Osteoblast (primary cell): ENCODE data around the gene ZNF385D. TPM values are rescaled to one million over a fixed set of nuclear protein-coding genes. Genes with fewer than 3 reads are reported as not detected.

Source experiments
- DNase-seq: peaks from one replicate; pipeline ENCODE4 v3.0.0; 2011; ENCODE audit warnings: low spot score, mixed read lengths; ENCODE audit not compliant: insufficient read length; ENCODE audit errors: missing footprints
- H2AFZ ChIP-seq: 2 replicates; pipeline ENCODE4 v1.6.0; 2011; ENCODE audit warnings: mild to moderate bottlenecking, low read length
- H3K27ac ChIP-seq: 2 replicates; pipeline ENCODE4 v1.5.1; 2011; ENCODE audit warnings: mild to moderate bottlenecking, low read depth, low read length, moderate library complexity
- H3K27me3 ChIP-seq: 2 replicates; pipeline ENCODE4 v1.6.0; 2012; ENCODE audit warnings: mild to moderate bottlenecking, control low read depth, inconsistent platforms, low read length, moderate library complexity; ENCODE audit not compliant: insufficient read depth
- H3K36me3 ChIP-seq: 2 replicates; pipeline ENCODE4 v1.5.1; 2011; ENCODE audit warnings: mild to moderate bottlenecking, low read length, control low read depth, moderate library complexity; ENCODE audit not compliant: insufficient read depth
- H3K4me1 ChIP-seq: 2 replicates; pipeline ENCODE4 v1.5.1; 2011; ENCODE audit warnings: mild to moderate bottlenecking, low read length, control low read depth, moderate library complexity; ENCODE audit not compliant: insufficient read depth
- H3K4me2 ChIP-seq: 2 replicates; pipeline ENCODE4 v1.6.0; 2011; ENCODE audit warnings: mild to moderate bottlenecking, low read length; ENCODE audit not compliant: insufficient read depth
- H3K4me3 ChIP-seq: fragments of 200-600 bp; sonication (generic); 3 replicates; pipeline ENCODE4 v1.5.1; 2012; ENCODE audit warnings: mild to moderate bottlenecking, low read length, inconsistent platforms; ENCODE audit not compliant: insufficient read depth
- H3K79me2 ChIP-seq: 2 replicates; pipeline ENCODE4 v1.6.0; 2012; ENCODE audit warnings: mild to moderate bottlenecking, low read length, control low read depth, inconsistent platforms; ENCODE audit not compliant: insufficient read depth
- H3K9me3 ChIP-seq: 2 replicates; pipeline ENCODE4 v1.5.1; 2011; ENCODE audit warnings: low read depth, low read length, control low read depth
- H4K20me1 ChIP-seq: 2 replicates; pipeline ENCODE4 v1.6.0; 2012; ENCODE audit warnings: mild to moderate bottlenecking, low read length, control low read depth; ENCODE audit not compliant: insufficient read depth
- total RNA-seq: library from RNA; depleted of rRNA; stranded (reverse); fragments of >200 nt; gene quantifications from 2 replicates; pipeline ENCODE4 v1.2.3, GENCODE V29; 2012
- TF ChIP-seq, protein P1 (sequence below): IDR thresholded peaks from 2 replicates; pipeline ENCODE4 v1.5.1; 2011; ENCODE audit warnings: mild to moderate bottlenecking, low read depth, low read length, moderate library complexity; ENCODE audit errors: extremely low read depth

ZNF385D gene
- total RNA-seq, 1 donor = 2.5 TPM

DNA sequence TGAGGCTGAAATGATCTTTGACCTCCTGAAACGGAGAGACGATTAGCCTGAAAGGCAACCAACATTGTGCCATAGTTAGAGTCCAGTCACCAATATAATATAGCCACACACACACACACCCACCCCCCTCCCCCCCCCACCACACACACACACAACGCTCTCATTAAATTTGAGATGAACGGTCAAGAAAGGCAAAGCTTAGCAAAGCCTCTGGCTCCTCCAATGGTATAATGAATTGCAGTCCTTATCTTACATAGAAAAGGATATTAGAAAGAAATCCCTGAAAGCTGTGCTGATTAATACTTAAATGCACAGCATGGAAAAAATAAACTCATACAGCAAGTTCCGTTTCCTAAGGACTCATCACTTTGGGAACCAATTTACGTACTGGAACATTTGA, 876 bp upstream of the ZNF385D start:
- Histone ChIP-seq H2AFZ (no peak overlapping the region), H4K20me1 (no peaks in the 10 kb centered on the region), H3K27me3 (no peaks in the 10 kb centered on the region), H3K79me2 (no peaks in the 10 kb centered on the region), H3K9me3 (no peaks in the 10 kb centered on the region), H3K4me1 (peaks cover 6% of the 10 kb centered on the region), H3K4me3 (no peak overlapping the region), H3K27ac (no peak overlapping the region), H3K4me2 (no peak overlapping the region), H3K36me3 (no peaks in the 10 kb centered on the region)
- no peak for DNase-seq
- TF ChIP-seq, protein P1, sequence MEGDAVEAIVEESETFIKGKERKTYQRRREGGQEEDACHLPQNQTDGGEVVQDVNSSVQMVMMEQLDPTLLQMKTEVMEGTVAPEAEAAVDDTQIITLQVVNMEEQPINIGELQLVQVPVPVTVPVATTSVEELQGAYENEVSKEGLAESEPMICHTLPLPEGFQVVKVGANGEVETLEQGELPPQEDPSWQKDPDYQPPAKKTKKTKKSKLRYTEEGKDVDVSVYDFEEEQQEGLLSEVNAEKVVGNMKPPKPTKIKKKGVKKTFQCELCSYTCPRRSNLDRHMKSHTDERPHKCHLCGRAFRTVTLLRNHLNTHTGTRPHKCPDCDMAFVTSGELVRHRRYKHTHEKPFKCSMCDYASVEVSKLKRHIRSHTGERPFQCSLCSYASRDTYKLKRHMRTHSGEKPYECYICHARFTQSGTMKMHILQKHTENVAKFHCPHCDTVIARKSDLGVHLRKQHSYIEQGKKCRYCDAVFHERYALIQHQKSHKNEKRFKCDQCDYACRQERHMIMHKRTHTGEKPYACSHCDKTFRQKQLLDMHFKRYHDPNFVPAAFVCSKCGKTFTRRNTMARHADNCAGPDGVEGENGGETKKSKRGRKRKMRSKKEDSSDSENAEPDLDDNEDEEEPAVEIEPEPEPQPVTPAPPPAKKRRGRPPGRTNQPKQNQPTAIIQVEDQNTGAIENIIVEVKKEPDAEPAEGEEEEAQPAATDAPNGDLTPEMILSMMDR = no peak

DNA sequence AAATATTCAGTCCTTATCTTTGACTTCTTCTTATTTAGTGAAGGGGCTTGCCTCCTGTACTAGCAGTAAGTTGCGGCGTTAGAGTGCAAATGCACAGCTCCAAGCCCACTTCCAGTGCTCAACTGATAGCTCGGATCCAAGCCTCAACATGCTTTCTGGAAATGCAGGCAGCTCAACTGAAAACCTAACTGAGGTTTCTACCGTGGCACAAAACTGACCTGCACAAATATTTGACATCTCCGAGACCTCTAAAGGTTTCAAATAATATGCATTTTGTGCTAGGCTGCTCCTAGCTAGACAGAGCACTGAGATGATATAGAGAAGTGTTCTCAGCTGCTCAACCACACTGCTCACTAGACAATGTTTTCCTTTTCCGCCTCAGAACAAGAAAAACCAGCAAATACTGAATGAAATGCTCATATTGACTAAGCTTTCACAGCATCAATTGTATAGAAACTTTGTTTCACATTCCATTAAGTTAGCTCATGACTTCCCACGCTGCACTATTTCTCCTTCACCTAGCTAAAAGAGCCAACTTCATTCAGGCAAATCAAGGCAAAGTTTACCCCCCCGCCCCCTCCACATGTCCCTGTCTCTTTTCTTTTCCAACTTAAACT, 822 bp downstream of the ZNF385D start:
- peak; percentile 35 for DNase-seq
- Histone ChIP-seq H3K4me2 (peak overlapping the region; percentile 75), H3K9me3 (no peaks in the 10 kb centered on the region), H3K27ac (no peak overlapping the region), H3K4me3 (peak overlapping the region; percentile 61), H2AFZ (peak overlapping the region; percentile 76), H4K20me1 (no peaks in the 10 kb centered on the region), H3K36me3 (no peaks in the 10 kb centered on the region), H3K79me2 (no peaks in the 10 kb centered on the region), H3K27me3 (no peaks in the 10 kb centered on the region), H3K4me1 (peaks cover 6% of the 10 kb centered on the region)
- TF ChIP-seq, protein P1 = no peak

DNA sequence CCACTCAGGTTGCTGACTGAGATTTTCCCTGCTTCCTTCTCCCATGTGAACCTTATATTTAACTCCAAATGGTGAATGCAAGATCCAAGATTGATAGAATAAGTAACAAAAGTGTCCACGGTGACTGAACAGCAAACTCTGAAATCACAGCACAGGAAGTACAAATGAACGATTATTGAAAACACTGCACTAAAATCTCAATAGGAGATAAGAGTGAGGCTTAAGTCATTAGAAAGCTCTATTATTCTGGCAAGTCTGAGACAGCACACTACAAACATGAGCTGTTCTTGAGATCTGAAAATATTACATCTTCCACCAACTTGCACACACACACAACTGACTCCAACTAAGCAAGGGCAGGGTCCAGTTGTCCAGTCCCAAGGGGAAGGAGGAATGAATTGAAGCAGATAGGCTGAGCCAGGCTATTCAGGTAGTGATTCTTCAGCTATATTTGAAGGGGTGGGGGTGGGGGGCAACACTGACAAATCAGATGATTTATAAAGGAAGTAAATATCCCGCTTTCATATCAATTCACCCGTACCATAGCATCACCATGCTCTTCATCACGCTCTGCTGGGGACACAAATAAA, 2.9 kb downstream of the ZNF385D start:
- peaks cover 6% of the 10 kb centered on the region for H3K4me1 ChIP-seq
- no peaks in the 10 kb centered on the region for H3K27me3 ChIP-seq
- TF ChIP-seq, protein P1 = no peak
- no peaks in the 10 kb centered on the region for H3K36me3 ChIP-seq
- no peak overlapping the region for H3K4me3 ChIP-seq
- H3K79me2 ChIP-seq = no peaks in the 10 kb centered on the region
- H4K20me1 ChIP-seq = no peaks in the 10 kb centered on the region
- no peaks in the 10 kb centered on the region for H3K9me3 ChIP-seq
- H3K4me2 ChIP-seq = no peak overlapping the region
- no peak overlapping the region for H3K27ac ChIP-seq
- DNase-seq = no peak
- H2AFZ ChIP-seq = no peak overlapping the region

DNA sequence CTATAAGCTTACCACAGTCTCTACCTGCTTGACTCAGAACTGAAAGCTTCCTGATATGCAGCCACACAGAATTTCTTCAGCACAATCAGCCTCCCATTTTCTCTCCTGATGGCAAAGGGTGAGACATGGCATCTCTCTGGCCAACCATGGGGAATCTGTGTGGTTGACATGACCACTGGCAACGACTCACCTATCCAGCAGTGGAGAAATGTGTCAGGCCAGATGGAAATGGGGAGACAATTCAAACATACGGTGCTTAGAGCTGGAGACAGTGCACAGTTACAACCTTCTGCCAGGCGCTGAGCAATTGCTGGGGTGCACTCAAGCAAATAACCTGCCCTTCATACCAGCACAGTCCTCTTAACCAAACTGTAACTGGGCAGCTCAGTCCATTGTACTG, 3.6 kb downstream of the ZNF385D start:
- H3K36me3 ChIP-seq = no peaks in the 10 kb centered on the region
- no peak overlapping the region for H2AFZ ChIP-seq
- H3K27ac ChIP-seq = no peak overlapping the region
- no peaks in the 10 kb centered on the region for H3K79me2 ChIP-seq
- DNase-seq = no peak
- H3K9me3 ChIP-seq = no peaks in the 10 kb centered on the region
- no peak overlapping the region for H3K4me2 ChIP-seq
- TF ChIP-seq, protein P1 = no peak
- peaks cover 6% of the 10 kb centered on the region for H3K4me1 ChIP-seq
- H4K20me1 ChIP-seq = no peaks in the 10 kb centered on the region
- H3K4me3 ChIP-seq = no peak overlapping the region
- no peaks in the 10 kb centered on the region for H3K27me3 ChIP-seq
